ENCODE results near the gene KRT14.
"Not testable (repeated sequence)": the region's sequence is repeated elsewhere in the genome, so short reads cannot be mapped to it uniquely, and the experiment has no call there.

KRT14 gene

GRCh38 chr17:41581366-41582060 lies 5.2 kb downstream of the KRT14 start:
- TF ChIP-seq CTCF (conservative IDR thresholded peaks at IDR 0.05), result no peak
- H3K27ac ChIP-seq, result no peak overlapping the region

GRCh38 chr17:41580687-41581365 lies 5.9 kb downstream of the KRT14 start:
- no peak for TF ChIP-seq CTCF (conservative IDR thresholded peaks at IDR 0.05)
- no peak overlapping the region for H3K27ac ChIP-seq

- no peak for TF ChIP-seq CTCF (conservative IDR thresholded peaks at IDR 0.05)
- no peak overlapping the region for H3K27ac ChIP-seq
Observed at GRCh38 chr17:41580244-41580575, 6.5 kb downstream of the KRT14 start.

GRCh38 chr17:41579484-41580243 lies 7.0 kb downstream of the KRT14 start:
- H3K27ac ChIP-seq, result no peak overlapping the region
- TF ChIP-seq CTCF (conservative IDR thresholded peaks at IDR 0.05), result peak; percentile 71

- TF ChIP-seq CTCF (conservative IDR thresholded peaks at IDR 0.05), result no peak
- H3K27ac ChIP-seq, result no peak overlapping the region
Observed at GRCh38 chr17:41578971-41579370, 7.7 kb downstream of the KRT14 start.

GRCh38 chr17:41578538-41578937 lies 8.2 kb downstream of the KRT14 start:
- no peak for TF ChIP-seq CTCF (conservative IDR thresholded peaks at IDR 0.05)
- no peak overlapping the region for H3K27ac ChIP-seq

- H3K27ac ChIP-seq, result not testable (repeated sequence)
Observed at GRCh38 chr17:41576740-41577139, 10.0 kb downstream of the KRT14 start.

All from VCaP (cell line).